ENCODE data around the gene BSG.
A peak's percentile ranks its signal among the peaks of the same experiment; 100 is the strongest.
"Not testable (repeated sequence)": the region's sequence is repeated elsewhere in the genome, so short reads cannot be mapped to it uniquely, and the experiment has no call there.

BSG gene

DNA sequence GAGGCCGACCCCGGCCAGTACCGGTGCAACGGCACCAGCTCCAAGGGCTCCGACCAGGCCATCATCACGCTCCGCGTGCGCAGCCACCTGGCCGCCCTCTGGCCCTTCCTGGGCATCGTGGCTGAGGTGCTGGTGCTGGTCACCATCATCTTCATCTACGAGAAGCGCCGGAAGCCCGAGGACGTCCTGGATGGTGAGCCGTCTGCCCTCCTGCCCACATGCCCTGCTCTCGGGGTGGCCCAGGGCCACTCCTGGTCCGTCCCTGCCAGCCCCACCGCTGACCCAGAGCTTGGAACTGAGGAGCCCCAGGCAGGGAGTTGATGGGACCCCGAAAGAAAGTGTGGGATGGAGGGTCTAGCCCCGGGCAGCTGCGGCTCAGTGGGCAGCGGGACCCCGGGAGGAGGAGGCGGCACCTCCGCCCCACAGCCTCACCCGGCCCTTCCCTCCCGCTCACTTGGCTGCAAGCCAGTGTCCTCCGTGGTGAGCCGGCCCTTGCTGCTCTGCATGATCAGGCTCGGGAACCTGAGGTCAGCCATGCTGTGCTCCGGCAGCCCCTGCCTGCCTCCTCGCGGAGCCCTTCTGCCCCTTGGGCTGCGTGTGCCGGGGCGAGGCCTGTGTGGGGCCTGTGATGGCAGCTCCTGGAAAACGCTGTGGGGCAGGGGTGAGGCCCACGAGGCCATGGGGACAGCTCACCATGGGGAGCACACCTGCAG is 9.2 kb downstream of the BSG start:
- TF ChIP-seq, protein P1, sequence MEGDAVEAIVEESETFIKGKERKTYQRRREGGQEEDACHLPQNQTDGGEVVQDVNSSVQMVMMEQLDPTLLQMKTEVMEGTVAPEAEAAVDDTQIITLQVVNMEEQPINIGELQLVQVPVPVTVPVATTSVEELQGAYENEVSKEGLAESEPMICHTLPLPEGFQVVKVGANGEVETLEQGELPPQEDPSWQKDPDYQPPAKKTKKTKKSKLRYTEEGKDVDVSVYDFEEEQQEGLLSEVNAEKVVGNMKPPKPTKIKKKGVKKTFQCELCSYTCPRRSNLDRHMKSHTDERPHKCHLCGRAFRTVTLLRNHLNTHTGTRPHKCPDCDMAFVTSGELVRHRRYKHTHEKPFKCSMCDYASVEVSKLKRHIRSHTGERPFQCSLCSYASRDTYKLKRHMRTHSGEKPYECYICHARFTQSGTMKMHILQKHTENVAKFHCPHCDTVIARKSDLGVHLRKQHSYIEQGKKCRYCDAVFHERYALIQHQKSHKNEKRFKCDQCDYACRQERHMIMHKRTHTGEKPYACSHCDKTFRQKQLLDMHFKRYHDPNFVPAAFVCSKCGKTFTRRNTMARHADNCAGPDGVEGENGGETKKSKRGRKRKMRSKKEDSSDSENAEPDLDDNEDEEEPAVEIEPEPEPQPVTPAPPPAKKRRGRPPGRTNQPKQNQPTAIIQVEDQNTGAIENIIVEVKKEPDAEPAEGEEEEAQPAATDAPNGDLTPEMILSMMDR (IDR thresholded peaks at IDR 0.05; ENCODE audit: extremely low read depth, missing control alignments), result no peak
- no peak for DNase-seq (ENCODE audit: low spot score)

DNA sequence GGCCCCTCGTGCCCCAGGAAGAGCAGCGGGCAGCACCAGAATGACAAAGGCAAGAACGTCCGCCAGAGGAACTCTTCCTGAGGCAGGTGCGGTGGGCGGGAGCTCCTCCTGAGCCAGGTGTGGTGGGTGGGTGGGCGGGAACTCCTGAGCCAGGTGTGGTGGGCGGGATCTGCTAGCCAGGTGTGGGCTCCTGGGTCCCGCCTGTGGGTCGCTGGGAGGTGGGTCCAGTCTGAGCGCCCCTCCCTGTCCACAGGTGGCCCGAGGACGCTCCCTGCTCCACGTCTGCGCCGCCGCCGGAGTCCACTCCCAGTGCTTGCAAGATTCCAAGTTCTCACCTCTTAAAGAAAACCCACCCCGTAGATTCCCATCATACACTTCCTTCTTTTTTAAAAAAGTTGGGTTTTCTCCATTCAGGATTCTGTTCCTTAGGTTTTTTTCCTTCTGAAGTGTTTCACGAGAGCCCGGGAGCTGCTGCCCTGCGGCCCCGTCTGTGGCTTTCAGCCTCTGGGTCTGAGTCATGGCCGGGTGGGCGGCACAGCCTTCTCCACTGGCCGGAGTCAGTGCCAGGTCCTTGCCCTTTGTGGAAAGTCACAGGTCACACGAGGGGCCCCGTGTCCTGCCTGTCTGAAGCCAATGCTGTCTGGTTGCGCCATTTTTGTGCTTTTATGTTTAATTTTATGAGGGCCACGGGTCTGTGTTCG is 10.3 kb downstream of the BSG start:
- TF ChIP-seq, protein P1 (IDR thresholded peaks at IDR 0.05; ENCODE audit: extremely low read depth, missing control alignments), result no peak
- no peak for DNase-seq (ENCODE audit: low spot score)

DNA sequence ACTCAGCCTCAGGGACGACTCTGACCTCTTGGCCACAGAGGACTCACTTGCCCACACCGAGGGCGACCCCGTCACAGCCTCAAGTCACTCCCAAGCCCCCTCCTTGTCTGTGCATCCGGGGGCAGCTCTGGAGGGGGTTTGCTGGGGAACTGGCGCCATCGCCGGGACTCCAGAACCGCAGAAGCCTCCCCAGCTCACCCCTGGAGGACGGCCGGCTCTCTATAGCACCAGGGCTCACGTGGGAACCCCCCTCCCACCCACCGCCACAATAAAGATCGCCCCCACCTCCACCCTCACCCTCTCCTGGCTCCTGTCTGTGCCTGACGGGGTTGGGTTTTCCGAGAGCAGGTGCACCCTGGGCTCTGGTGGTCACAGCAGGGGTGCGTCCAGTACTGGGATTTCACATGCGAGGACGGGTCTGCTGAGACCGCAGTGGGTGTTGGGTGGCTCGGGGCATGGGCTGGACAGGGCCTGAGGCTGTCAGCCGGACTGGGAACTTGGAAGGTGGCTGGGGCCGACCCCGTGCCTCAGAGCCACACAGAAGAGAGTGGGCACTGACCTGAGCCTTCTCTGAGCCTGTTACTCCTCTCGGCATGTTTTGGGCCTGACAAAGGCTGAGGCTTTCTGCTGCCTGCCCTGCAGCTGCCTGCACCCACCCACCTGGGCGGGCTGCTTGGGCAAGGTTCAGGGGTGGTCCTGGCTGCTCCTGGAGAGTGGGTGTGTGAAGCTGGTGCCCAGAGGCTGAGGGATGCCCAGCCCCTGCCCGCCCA is 11.0 kb downstream of the BSG start:
- TF ChIP-seq, protein P1 (IDR thresholded peaks at IDR 0.05; ENCODE audit: extremely low read depth, missing control alignments), result no peak
- DNase-seq (ENCODE audit: low spot score), result no peak

DNA sequence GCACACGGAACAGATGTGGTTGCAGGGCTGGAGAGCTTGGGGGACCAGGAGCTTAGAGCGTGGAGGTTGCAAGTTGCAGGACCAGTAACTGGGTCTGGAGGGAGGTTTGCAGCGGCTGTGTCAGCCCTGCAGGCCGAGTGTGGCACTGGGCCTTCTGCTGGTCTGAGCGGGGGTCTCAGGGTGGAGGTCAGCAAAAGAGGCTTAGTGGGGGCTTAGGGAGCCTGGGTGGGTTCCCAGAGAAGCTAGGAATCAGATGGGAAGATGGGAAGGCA is 11.5 kb downstream of the BSG start:
- TF ChIP-seq, protein P1 (IDR thresholded peaks at IDR 0.05; ENCODE audit: extremely low read depth, missing control alignments), result no peak
- DNase-seq (ENCODE audit: low spot score), result no peak

DNA sequence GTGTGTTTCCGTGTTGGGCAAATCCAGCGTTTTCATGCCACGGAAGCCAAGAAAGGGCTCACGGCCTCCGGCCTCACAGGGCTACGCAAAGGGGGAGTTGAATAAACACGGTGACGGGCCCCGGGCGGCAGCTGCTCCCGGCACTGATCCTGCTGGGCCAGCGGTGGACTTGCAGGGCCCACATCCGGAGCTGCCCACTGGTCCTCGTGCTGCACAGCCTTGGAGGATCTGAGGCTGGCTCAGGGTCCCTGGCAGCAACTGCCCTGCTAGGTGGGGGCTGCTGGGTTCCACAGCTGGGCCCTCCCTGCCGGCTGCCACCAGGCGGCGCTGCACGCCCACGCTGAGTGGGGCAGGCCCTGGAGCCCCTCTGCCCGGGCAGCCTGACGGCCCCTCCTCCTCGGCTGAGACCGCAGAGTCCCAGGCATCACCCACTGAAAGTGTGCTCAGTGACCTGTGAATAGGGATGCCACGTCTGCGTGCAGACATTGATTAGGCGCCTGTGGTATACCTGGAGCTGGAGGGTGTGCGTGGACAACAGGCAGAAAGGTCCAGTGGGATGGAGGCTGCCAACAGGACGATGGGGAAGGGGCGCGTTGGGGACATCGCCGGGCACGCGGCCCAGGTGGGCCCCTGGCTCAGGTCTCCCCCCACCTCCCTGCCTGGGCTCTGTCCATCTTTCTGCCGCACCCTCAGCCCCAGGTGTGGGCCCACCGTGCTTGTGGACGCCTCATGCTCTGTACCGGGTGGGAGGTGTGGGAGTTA is 12.0 kb downstream of the BSG start:
- peak; percentile 91 for DNase-seq (ENCODE audit: low spot score)
- TF ChIP-seq, protein P1 (IDR thresholded peaks at IDR 0.05; ENCODE audit: extremely low read depth, missing control alignments), result peak; percentile 95

DNA sequence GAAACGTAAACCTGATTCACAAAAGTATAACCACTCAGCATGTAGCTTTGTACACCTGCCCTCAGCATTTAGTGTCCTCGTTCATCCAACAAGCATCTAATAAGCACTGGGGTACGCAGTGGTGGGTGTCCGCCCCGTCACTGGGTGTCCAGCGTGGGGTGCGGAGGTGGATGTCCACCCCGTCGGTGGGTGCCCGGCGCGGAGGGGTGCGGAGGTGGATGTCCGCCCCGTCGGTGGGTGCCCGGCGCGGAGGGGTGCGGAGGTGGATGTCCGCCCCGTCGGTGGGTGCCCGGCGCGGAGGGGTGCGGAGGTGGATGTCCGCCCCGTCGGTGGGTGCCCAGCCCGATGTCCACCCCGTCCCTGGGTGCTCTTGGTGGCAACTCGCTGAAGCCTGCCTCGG is 12.8 kb downstream of the BSG start:
- not testable (repeated sequence) for DNase-seq (ENCODE audit: low spot score)

DNA sequence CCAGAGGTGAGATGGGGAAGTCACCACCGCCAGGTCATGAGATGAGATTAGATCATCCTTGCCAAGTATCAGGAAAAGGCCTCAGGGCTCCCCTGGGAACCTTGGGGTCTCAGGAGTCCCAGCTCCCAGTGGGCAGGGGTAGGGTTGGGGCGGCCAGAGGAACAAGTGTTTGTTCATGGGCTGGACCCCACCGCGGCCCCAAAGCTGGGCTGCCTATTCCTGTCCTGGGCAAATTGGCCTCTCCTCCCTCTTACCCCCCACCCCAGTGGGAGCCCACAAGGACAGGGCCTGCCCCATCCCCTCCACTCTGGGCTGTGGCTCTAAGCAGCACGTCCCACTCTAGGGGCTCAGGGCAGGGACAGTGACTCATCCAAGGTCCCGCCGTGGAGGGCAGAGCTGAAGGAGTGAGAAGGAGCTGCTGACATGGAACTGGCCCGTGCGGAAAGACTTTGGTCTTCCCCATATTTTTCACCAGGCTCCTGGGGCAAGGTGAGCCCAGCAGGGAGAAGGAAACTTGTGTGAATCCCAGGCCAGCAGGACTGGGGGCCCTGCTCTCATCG is 13.2 kb downstream of the BSG start:
- TF ChIP-seq, protein P1 (IDR thresholded peaks at IDR 0.05; ENCODE audit: extremely low read depth, missing control alignments), result no peak
- DNase-seq (ENCODE audit: low spot score), result no peak

Data from GM20000 (cell line).